Kidney (tissue), 14 donors: Measurements from ENCODE around the gene FLAD1. TPM values are rescaled to one million over a fixed set of nuclear protein-coding genes. Genes with fewer than 3 reads are reported as not detected.

ENCODE experiments used
- DNase-seq, 5 donors: peaks; one replicate each; pipeline ENCODE4 v3.0.0-alpha.2; 2013 to 2020
- FAIRE-seq: peaks from 2 replicates; lab custom pipeline; 2012; peaks lifted over from hg19 to GRCh38; lab: Jason Lieb, UNC
- H3K27ac ChIP-seq, 2 donors: one replicate each; pipeline ENCODE4 v1.7.0; 2013; ENCODE audit warnings: low read depth in 2 of 2, low read length in 2 of 2, inconsistent platforms in 1 of 2
- H3K27me3 ChIP-seq: one replicate; pipeline ENCODE4 v1.7.1; 2013; ENCODE audit warnings: low read length, inconsistent platforms; ENCODE audit not compliant: control insufficient read depth, insufficient read depth
- H3K36me3 ChIP-seq, 3 donors: one replicate each; pipeline versions ENCODE4 v1.7.0 to v1.7.1; 2013; ENCODE audit warnings: low read length in 3 of 3, control low read depth in 1 of 3, inconsistent platforms in 1 of 3; ENCODE audit not compliant: insufficient read depth in 3 of 3, control insufficient read depth in 2 of 3
- H3K4me1 ChIP-seq, 3 donors: one replicate each; pipeline versions ENCODE4 v1.7.0 to v1.7.1; 2013; ENCODE audit warnings: low read length in 3 of 3, inconsistent platforms in 1 of 3, low read depth in 1 of 3; ENCODE audit not compliant: control insufficient read depth in 2 of 3, insufficient read depth in 2 of 3
- H3K4me3 ChIP-seq, 3 donors: one replicate each; pipeline versions ENCODE4 v1.7.0 to v1.8.1; 2013; ENCODE audit warnings: low read length in 3 of 3, control low read depth in 1 of 3, inconsistent platforms in 1 of 3
- H3K9ac ChIP-seq, 3 donors: one replicate each; pipeline versions ENCODE4 v1.7.0 to v1.7.1; 2013; ENCODE audit warnings: low read length in 3 of 3, control low read depth in 1 of 3, inconsistent platforms in 1 of 3
- H3K9me3 ChIP-seq, 3 donors: one replicate each; pipeline versions ENCODE4 v1.7.0 to v1.7.1; 2013; ENCODE audit warnings: low read length in 3 of 3, control low read depth in 1 of 3, inconsistent platforms in 1 of 3; ENCODE audit not compliant: control insufficient read depth in 2 of 3, insufficient read depth in 1 of 3
- CTCF ChIP-seq: IDR thresholded peaks from 3 replicates; pipeline ENCODE4 v1.5.1; 2012; ENCODE audit warnings: mild to moderate bottlenecking, moderate library complexity, borderline replicate concordance; ENCODE audit not compliant: insufficient read depth; ENCODE audit errors: extremely low read depth
- intact Hi-C: fragments of 100-400 bp; cut with DNase I; formaldehyde crosslinking; loops from one replicate; pipeline ENCODE4 v1.11.1; 2022
- polyA plus RNA-seq: library from polyadenylated mRNA; stranded (reverse); fragments of 350-450 nt; fragmentation: Illumina TruSeq; extraction: RNeasy Lipid Tissue Mini Kit (QIAGEN cat#74804); gene quantifications from one replicate; pipeline ENCODE4 v1.2.3, GENCODE V29; 2014; ENCODE audit warnings: low read depth, low replicate concordance; ENCODE audit not compliant: insufficient read depth
- total RNA-seq: library from RNA; stranded (reverse); fragmentation: NEBNext Ultra II Directional; extraction: Animal tissue kit (Norgen Biotek cat#: 25700); gene quantifications from one replicate; pipeline ENCODE4 v1.2.1, GENCODE V29; 2021
- donor health status: control.
- donor health status: control.
- donor health status: control.
- donor health status: control.
- donor health status: control.
- donor health status: DM: yes; HTN: yes; CAD: no.
- donor health status: Normal renal cell carcinoma (clear cell type).

The FLAD1 gene
- total and polyA plus RNA-seq, 2 donors from 2014 or later: 34.1 to 37.9 TPM

GRCh38 chr1:155012026-155012546 is 28.9 kb downstream of the FLAD1 start:
- intact Hi-C loops: no loop called here

GRCh38 chr1:155012776-155013602 is 29.8 kb downstream of the FLAD1 start:
- DNase-seq (no peak), FAIRE-seq (no peak)
- no peak overlapping the region for H3K9ac ChIP-seq
- no peak overlapping the region for H3K4me3 ChIP-seq
- no peaks in the 10 kb centered on the region for H3K36me3 ChIP-seq
- intact Hi-C loops: no loop called here
- no peaks in the 10 kb centered on the region for H3K9me3 ChIP-seq
- H3K27me3 ChIP-seq: no peaks in the 10 kb centered on the region
- TF ChIP-seq CTCF: no peak
- no peak overlapping the region for H3K27ac ChIP-seq
- peaks cover 0 to 38% (median 12%) of the 10 kb centered on the region in 3 donors for H3K4me1 ChIP-seq

More at GRCh38 chr1:155012026-155012546, 28.9 kb downstream of the FLAD1 start:
- Histone ChIP-seq H3K4me3 (no peak overlapping the region), H3K4me1 (peaks cover 0 to 40% (median 18%) of the 10 kb centered on the region in 3 donors), H3K36me3 (no peaks in the 10 kb centered on the region), H3K9me3 (no peaks in the 10 kb centered on the region), H3K27ac (peak overlapping the region; percentile 28 to 63), H3K9ac (peak overlapping the region in 1 of 3 donors; percentile 40), H3K27me3 (no peaks in the 10 kb centered on the region)
- no peak for FAIRE-seq
- peak; percentile 52 to 95 (median 62) for DNase-seq
- no peak for TF ChIP-seq CTCF

- H3K36me3 ChIP-seq: no peaks in the 10 kb centered on the region
- no peaks in the 10 kb centered on the region for H3K9me3 ChIP-seq
- no peaks in the 10 kb centered on the region for H3K27me3 ChIP-seq
- no peak for TF ChIP-seq CTCF
- FAIRE-seq: no peak
- H3K27ac ChIP-seq: no peak overlapping the region
- H3K4me1 ChIP-seq: peaks cover 0 to 35% (median 9%) of the 10 kb centered on the region in 3 donors
- intact Hi-C loops: no loop called here
- DNase-seq: no peak
- H3K9ac ChIP-seq: no peak overlapping the region
- H3K4me3 ChIP-seq: no peak overlapping the region
Observed at GRCh38 chr1:155013632-155014031, 30.5 kb downstream of the FLAD1 start.
